ENCODE measurements around the gene C2orf72.

The C2orf72 gene

DNA sequence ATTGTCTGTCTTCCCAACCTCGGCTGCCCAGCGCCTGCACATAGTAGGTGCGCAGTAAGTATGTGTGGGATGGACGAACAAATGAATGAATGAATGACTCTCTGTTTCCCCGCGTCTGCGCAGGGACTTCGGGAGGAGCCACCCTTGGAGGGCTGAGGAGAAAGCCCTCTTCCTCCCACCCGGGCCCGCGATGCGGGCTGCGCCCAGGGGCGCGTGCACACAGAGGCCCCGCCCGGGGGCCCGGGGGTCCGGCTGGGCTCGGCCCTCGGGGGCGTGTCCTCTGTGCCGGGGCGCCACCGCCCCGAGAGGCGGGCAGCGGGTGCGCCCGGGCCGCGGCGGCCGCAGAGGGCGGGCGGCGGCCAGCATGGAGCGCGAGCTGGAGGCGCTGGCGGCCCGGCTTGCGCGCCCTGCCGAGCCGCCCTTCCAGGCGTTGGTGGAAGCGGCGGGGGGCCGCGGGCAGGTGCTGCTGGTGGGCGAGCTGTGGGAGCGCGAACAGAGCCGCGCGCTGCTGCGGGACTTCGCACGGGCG is at the start of gene C2orf72:
TSS of gene C2orf72 (plus strand) at position 322 of the 529 bp plus-strand sequence. CDS start at position 365, 43 bp downstream.
- peaks cover 2% of the 10 kb centered on the region for H3K4me1 ChIP-seq (ENCODE audit: control insufficient read depth, insufficient read depth, low read length)
- H3K27me3 ChIP-seq (ENCODE audit: control insufficient read depth in 1 of 2, insufficient read depth in 2 of 2, low read length in 2 of 2), result peaks cover 35 to 38% of the 10 kb centered on the region in 2 donors
- no peak within 1 kb of the TSS for H3K27ac ChIP-seq (ENCODE audit: low read length)
- no peaks in the 10 kb centered on the region for H3K9me3 ChIP-seq (ENCODE audit: control insufficient read depth in 2 of 2, low read length in 2 of 2)
- H3K9ac ChIP-seq (ENCODE audit: low read length in 2 of 2), result no peak within 1 kb of the TSS
- peak within 1 kb of the TSS in 1 of 2 donors; percentile 49 for H3K4me3 ChIP-seq (ENCODE audit: low read length in 2 of 2)
- no peaks in the 10 kb centered on the region for H3K36me3 ChIP-seq (ENCODE audit: control insufficient read depth in 2 of 2, insufficient read depth in 2 of 2, low read length in 2 of 2)

- peaks cover 4% of the 10 kb centered on the region for H3K4me1 ChIP-seq (ENCODE audit: control insufficient read depth, insufficient read depth, low read length)
- no peaks in the 10 kb centered on the region for H3K36me3 ChIP-seq (ENCODE audit: control insufficient read depth in 2 of 2, insufficient read depth in 2 of 2, low read length in 2 of 2)
- H3K9me3 ChIP-seq (ENCODE audit: control insufficient read depth in 2 of 2, low read length in 2 of 2), result no peaks in the 10 kb centered on the region
- no peak overlapping the region for H3K4me3 ChIP-seq (ENCODE audit: low read length in 2 of 2)
- no peak overlapping the region for H3K9ac ChIP-seq (ENCODE audit: low read length in 2 of 2)
- H3K27ac ChIP-seq (ENCODE audit: low read length), result no peak overlapping the region
- peaks cover 4 to 16% of the 10 kb centered on the region in 2 donors for H3K27me3 ChIP-seq (ENCODE audit: control insufficient read depth in 1 of 2, insufficient read depth in 2 of 2, low read length in 2 of 2)
Measured at GRCh38 chr2:230989731-230990130, 47.6 kb upstream of the C2orf72 start.

DNA sequence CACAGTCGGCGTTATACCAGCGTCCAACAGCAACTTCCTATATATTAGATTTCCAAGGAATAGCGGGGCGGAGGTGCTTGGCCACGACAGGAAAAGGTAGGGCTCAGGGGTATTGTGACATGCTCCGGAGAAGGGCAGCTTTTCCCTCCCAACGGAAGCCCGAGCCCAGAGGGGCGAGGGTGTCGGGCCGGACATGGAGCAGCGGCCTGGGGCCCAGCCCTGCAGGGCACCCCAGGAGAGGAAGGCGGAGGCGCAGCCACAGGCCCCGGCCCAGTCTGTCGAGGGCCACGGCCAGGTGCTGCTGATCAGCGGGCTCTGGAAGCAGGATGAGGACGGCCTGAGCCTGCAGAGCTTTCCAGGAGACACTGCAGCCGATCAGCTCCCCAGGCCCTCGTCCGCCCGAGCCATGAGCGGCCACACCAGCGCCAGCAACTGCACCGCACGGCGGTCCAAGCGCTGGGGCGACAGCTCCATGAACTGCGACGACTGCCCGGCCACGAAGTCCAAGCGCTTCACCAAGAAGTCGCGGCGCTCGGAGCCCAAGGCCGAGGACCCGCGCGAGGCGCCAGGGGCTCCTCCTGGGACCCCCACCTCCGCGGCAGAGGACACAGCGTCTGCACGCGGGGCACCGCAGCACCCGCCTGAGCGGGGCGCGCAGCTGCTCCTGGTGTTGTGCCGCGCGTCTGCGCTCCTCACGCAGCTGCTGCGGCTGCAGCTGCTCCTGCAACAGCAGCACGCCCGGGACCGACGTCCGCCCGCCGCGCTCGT is 47.0 kb upstream of the C2orf72 start:
- Histone ChIP-seq H3K36me3 (ENCODE audit: control insufficient read depth in 2 of 2, insufficient read depth in 2 of 2, low read length in 2 of 2) (no peaks in the 10 kb centered on the region), H3K9me3 (ENCODE audit: control insufficient read depth in 2 of 2, low read length in 2 of 2) (no peaks in the 10 kb centered on the region), H3K27me3 (ENCODE audit: control insufficient read depth in 1 of 2, insufficient read depth in 2 of 2, low read length in 2 of 2) (peaks cover 4 to 16% of the 10 kb centered on the region in 2 donors), H3K4me3 (ENCODE audit: low read length in 2 of 2) (no peak overlapping the region), H3K4me1 (ENCODE audit: control insufficient read depth, insufficient read depth, low read length) (peaks cover 4% of the 10 kb centered on the region), H3K27ac (ENCODE audit: low read length) (no peak overlapping the region), H3K9ac (ENCODE audit: low read length in 2 of 2) (no peak overlapping the region)

- no peak overlapping the region for H3K4me3 ChIP-seq (ENCODE audit: low read length in 2 of 2)
- peaks cover 6 to 19% of the 10 kb centered on the region in 2 donors for H3K27me3 ChIP-seq (ENCODE audit: control insufficient read depth in 1 of 2, insufficient read depth in 2 of 2, low read length in 2 of 2)
- no peak overlapping the region for H3K9ac ChIP-seq (ENCODE audit: low read length in 2 of 2)
- H3K36me3 ChIP-seq (ENCODE audit: control insufficient read depth in 2 of 2, insufficient read depth in 2 of 2, low read length in 2 of 2), result no peaks in the 10 kb centered on the region
- no peak overlapping the region for H3K27ac ChIP-seq (ENCODE audit: low read length)
- no peaks in the 10 kb centered on the region for H3K9me3 ChIP-seq (ENCODE audit: control insufficient read depth in 2 of 2, low read length in 2 of 2)
- H3K4me1 ChIP-seq (ENCODE audit: control insufficient read depth, insufficient read depth, low read length), result peaks cover 4% of the 10 kb centered on the region
Measured at GRCh38 chr2:230990899-230991150, 46.5 kb upstream of the C2orf72 start.

GRCh38 chr2:230991598-230991997 is 45.7 kb upstream of the C2orf72 start:
- peaks cover 7 to 25% of the 10 kb centered on the region in 2 donors for H3K27me3 ChIP-seq (ENCODE audit: control insufficient read depth in 1 of 2, insufficient read depth in 2 of 2, low read length in 2 of 2)
- H3K9me3 ChIP-seq (ENCODE audit: control insufficient read depth in 2 of 2, low read length in 2 of 2), result no peaks in the 10 kb centered on the region
- H3K27ac ChIP-seq (ENCODE audit: low read length), result no peak overlapping the region
- H3K4me1 ChIP-seq (ENCODE audit: control insufficient read depth, insufficient read depth, low read length), result peaks cover 4% of the 10 kb centered on the region
- no peaks in the 10 kb centered on the region for H3K36me3 ChIP-seq (ENCODE audit: control insufficient read depth in 2 of 2, insufficient read depth in 2 of 2, low read length in 2 of 2)
- no peak overlapping the region for H3K9ac ChIP-seq (ENCODE audit: low read length in 2 of 2)
- no peak overlapping the region for H3K4me3 ChIP-seq (ENCODE audit: low read length in 2 of 2)

DNA sequence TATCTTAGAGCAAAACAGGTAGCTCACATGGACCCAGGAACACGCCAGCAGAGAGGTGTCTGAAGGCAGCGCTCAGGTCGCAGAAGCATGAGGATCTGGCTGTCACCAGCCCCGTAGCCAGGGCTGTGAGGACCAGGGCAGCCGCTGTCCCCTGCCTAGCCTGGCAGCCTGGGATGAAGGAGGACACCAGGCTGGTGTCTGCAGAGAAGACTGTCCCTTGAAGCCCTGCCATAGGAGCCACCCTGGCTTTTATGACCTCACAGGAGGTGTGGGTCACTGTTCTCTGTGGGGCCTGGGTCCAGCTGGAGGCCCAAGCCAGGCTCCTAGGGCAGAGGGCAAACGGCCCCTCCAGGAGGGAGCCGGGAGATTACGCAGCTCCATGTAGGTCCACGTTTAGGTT is 41.5 kb upstream of the C2orf72 start, which contains the start of gene SPATA3:
TSS of gene SPATA3 (plus strand) at position 301 of the 400 bp plus-strand sequence. CDS start 113 bp downstream, outside the sequence.
- Histone ChIP-seq H3K27ac (ENCODE audit: low read length) (no peak within 1 kb of the TSS), H3K4me3 (ENCODE audit: low read length in 2 of 2) (no peak within 1 kb of the TSS), H3K4me1 (ENCODE audit: control insufficient read depth, insufficient read depth, low read length) (no peaks in the 10 kb centered on the region), H3K27me3 (ENCODE audit: control insufficient read depth in 1 of 2, insufficient read depth in 2 of 2, low read length in 2 of 2) (peaks cover 8 to 28% of the 10 kb centered on the region in 2 donors), H3K9ac (ENCODE audit: low read length in 2 of 2) (no peak within 1 kb of the TSS), H3K36me3 (ENCODE audit: control insufficient read depth in 2 of 2, insufficient read depth in 2 of 2, low read length in 2 of 2) (no peaks in the 10 kb centered on the region), H3K9me3 (ENCODE audit: control insufficient read depth in 2 of 2, low read length in 2 of 2) (no peaks in the 10 kb centered on the region)

- no peaks in the 10 kb centered on the region for H3K9me3 ChIP-seq (ENCODE audit: control insufficient read depth in 2 of 2, low read length in 2 of 2)
- no peaks in the 10 kb centered on the region for H3K4me1 ChIP-seq (ENCODE audit: control insufficient read depth, insufficient read depth, low read length)
- H3K36me3 ChIP-seq (ENCODE audit: control insufficient read depth in 2 of 2, insufficient read depth in 2 of 2, low read length in 2 of 2), result no peaks in the 10 kb centered on the region
- H3K27me3 ChIP-seq (ENCODE audit: control insufficient read depth in 1 of 2, insufficient read depth in 2 of 2, low read length in 2 of 2), result peaks cover 8 to 21% of the 10 kb centered on the region in 2 donors
- no peak overlapping the region for H3K4me3 ChIP-seq (ENCODE audit: low read length in 2 of 2)
- no peak overlapping the region for H3K9ac ChIP-seq (ENCODE audit: low read length in 2 of 2)
- H3K27ac ChIP-seq (ENCODE audit: low read length), result no peak overlapping the region
Measured at GRCh38 chr2:230996661-230997060, 40.7 kb upstream of the C2orf72 start.

DNA sequence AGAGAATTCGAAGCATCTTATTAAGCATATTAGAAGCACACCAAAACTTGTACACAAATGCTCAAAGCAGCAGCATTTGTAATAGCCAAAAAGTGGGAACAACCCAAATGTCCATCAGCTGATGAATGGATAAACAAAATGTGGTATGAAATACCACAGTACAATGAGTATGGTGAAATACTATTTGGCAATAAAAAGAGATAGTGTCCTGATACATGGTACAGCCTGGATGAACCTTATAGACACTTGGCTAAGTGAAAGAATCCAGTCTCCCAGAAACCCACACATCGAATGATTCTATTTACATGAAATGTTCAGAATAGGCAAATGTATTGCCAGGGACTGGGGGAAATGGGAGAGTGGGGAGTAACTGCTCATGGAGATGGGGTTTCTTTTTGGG is 38.4 kb upstream of the C2orf72 start:
- no peak overlapping the region for H3K4me3 ChIP-seq (ENCODE audit: low read length in 2 of 2)
- peaks cover 8 to 22% of the 10 kb centered on the region in 2 donors for H3K27me3 ChIP-seq (ENCODE audit: control insufficient read depth in 1 of 2, insufficient read depth in 2 of 2, low read length in 2 of 2)
- no peaks in the 10 kb centered on the region for H3K4me1 ChIP-seq (ENCODE audit: control insufficient read depth, insufficient read depth, low read length)
- no peaks in the 10 kb centered on the region for H3K9me3 ChIP-seq (ENCODE audit: control insufficient read depth in 2 of 2, low read length in 2 of 2)
- H3K9ac ChIP-seq (ENCODE audit: low read length in 2 of 2), result no peak overlapping the region
- H3K36me3 ChIP-seq (ENCODE audit: control insufficient read depth in 2 of 2, insufficient read depth in 2 of 2, low read length in 2 of 2), result no peaks in the 10 kb centered on the region
- no peak overlapping the region for H3K27ac ChIP-seq (ENCODE audit: low read length)

- Histone ChIP-seq H3K27ac (ENCODE audit: low read length) (no peak overlapping the region), H3K36me3 (ENCODE audit: control insufficient read depth in 2 of 2, insufficient read depth in 2 of 2, low read length in 2 of 2) (no peaks in the 10 kb centered on the region), H3K9me3 (ENCODE audit: control insufficient read depth in 2 of 2, low read length in 2 of 2) (no peaks in the 10 kb centered on the region), H3K27me3 (ENCODE audit: control insufficient read depth in 1 of 2, insufficient read depth in 2 of 2, low read length in 2 of 2) (peaks cover 8 to 22% of the 10 kb centered on the region in 2 donors), H3K4me3 (ENCODE audit: low read length in 2 of 2) (no peak overlapping the region), H3K9ac (ENCODE audit: low read length in 2 of 2) (no peak overlapping the region), H3K4me1 (ENCODE audit: control insufficient read depth, insufficient read depth, low read length) (no peaks in the 10 kb centered on the region)
Measured at GRCh38 chr2:230999477-230999876, 37.8 kb upstream of the C2orf72 start.

DNA sequence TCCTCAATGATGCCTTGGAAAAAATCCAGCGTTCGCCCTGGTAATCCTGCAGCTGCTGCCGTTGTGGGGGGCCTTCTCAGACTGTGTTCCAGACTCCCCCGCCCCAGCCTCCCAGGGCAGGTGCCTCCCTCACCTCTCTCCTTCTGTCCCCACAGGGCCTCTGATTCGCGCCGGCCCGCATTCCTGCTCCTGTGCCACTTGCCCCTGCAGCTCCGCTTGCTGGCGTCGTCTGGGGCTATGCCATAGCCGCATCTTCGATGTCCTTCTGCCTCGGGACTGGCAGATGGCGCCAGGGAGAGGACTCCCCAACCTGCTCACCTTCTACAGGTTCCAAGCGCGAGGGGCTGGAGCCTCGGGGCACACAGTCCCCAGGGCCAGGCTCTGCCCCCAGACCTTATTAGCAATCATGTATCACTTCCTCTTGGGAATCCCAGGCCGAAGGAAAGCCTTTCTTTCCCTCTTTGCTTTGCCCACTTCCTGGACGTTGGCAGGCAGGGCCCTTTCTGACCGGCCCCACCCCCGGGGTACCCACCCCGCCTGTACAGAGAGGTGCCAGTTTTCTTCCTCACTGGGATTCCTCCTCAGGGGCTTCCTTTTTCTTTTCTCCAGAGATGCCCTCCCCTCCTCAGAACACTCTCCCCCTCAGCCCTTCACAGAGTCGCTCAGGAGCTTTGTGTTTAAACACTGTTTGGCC is 37.0 kb upstream of the C2orf72 start:
- H3K27ac ChIP-seq (ENCODE audit: low read length), result no peak overlapping the region
- no peaks in the 10 kb centered on the region for H3K4me1 ChIP-seq (ENCODE audit: control insufficient read depth, insufficient read depth, low read length)
- no peak overlapping the region for H3K9ac ChIP-seq (ENCODE audit: low read length in 2 of 2)
- H3K27me3 ChIP-seq (ENCODE audit: control insufficient read depth in 1 of 2, insufficient read depth in 2 of 2, low read length in 2 of 2), result peaks cover 8 to 22% of the 10 kb centered on the region in 2 donors
- no peaks in the 10 kb centered on the region for H3K36me3 ChIP-seq (ENCODE audit: control insufficient read depth in 2 of 2, insufficient read depth in 2 of 2, low read length in 2 of 2)
- H3K9me3 ChIP-seq (ENCODE audit: control insufficient read depth in 2 of 2, low read length in 2 of 2), result no peaks in the 10 kb centered on the region
- H3K4me3 ChIP-seq (ENCODE audit: low read length in 2 of 2), result no peak overlapping the region

DNA sequence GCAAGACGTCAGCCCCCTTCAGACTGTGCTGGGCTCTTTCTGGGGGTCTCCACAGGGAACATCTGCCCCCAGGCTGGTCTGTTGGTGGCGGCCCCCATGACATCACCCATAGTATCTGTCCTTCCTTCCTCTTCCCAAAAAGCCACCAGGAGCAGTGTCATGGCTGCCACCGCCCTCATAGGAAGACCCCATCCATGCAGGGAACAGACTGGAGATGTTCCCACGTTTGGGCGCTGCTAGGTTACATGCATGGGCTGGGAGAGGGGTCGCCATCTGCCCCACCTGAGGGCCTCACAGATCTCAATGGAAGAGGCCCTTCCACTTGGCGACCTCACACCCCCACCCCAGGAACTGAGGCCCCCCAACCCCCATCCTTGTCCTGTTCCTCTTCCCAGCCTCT is 36.3 kb upstream of the C2orf72 start:
- Histone ChIP-seq H3K4me1 (ENCODE audit: control insufficient read depth, insufficient read depth, low read length) (no peaks in the 10 kb centered on the region), H3K36me3 (ENCODE audit: control insufficient read depth in 2 of 2, insufficient read depth in 2 of 2, low read length in 2 of 2) (no peaks in the 10 kb centered on the region), H3K9ac (ENCODE audit: low read length in 2 of 2) (no peak overlapping the region), H3K27me3 (ENCODE audit: control insufficient read depth in 1 of 2, insufficient read depth in 2 of 2, low read length in 2 of 2) (peaks cover 5 to 17% of the 10 kb centered on the region in 2 donors), H3K27ac (ENCODE audit: low read length) (no peak overlapping the region), H3K9me3 (ENCODE audit: control insufficient read depth in 2 of 2, low read length in 2 of 2) (no peaks in the 10 kb centered on the region), H3K4me3 (ENCODE audit: low read length in 2 of 2) (no peak overlapping the region)
